ENCODE data around the gene SESN1.
"Not testable (repeated sequence)": the region's sequence is repeated elsewhere in the genome, so short reads cannot be mapped to it uniquely, and the experiment has no call there.

Gene SESN1

GRCh38 chr6:109093732-109094415 lies 772 bp downstream of the SESN1 start:
- DNase-seq = peak; percentile 10

GRCh38 chr6:109092074-109092473 lies 2.6 kb downstream of the SESN1 start:
- peak; percentile 21 for DNase-seq

- peak; percentile 51 for DNase-seq
These were observed 3.2 kb downstream of the SESN1 start for GRCh38 chr6:109091314-109092024.

- DNase-seq = no peak
These were observed 5.7 kb downstream of the SESN1 start for GRCh38 chr6:109088995-109089394.

GRCh38 chr6:109087661-109088264 lies 6.9 kb downstream of the SESN1 start:
- DNase-seq = peak; percentile 42

GRCh38 chr6:109084146-109084545 lies 10.5 kb downstream of the SESN1 start:
- not testable (repeated sequence) for DNase-seq

- no peak for DNase-seq
These were observed 11.0 kb downstream of the SESN1 start for GRCh38 chr6:109083657-109084056.

GRCh38 chr6:109082188-109082577 lies 12.5 kb downstream of the SESN1 start:
- DNase-seq = peak; percentile 77

- DNase-seq = no peak
These were observed 13.0 kb downstream of the SESN1 start for GRCh38 chr6:109081516-109082187.

GRCh38 chr6:109081026-109081425 lies 13.6 kb downstream of the SESN1 start:
- DNase-seq = no peak

- DNase-seq = no peak
These were observed 14.7 kb downstream of the SESN1 start for GRCh38 chr6:109079981-109080380.

- DNase-seq = no peak
These were observed 18.3 kb downstream of the SESN1 start for GRCh38 chr6:109076377-109076776.

- no peak for DNase-seq
These were observed 18.7 kb downstream of the SESN1 start for GRCh38 chr6:109075934-109076333.

- DNase-seq = no peak
These were observed 20.6 kb downstream of the SESN1 start for GRCh38 chr6:109074133-109074415.

- peak; percentile 73 for DNase-seq
These were observed 21.1 kb downstream of the SESN1 start for GRCh38 chr6:109073344-109074132.

- DNase-seq = no peak
These were observed 23.3 kb downstream of the SESN1 start for GRCh38 chr6:109071125-109071917.

- DNase-seq = peak; percentile 73
These were observed 24.9 kb downstream of the SESN1 start for GRCh38 chr6:109069746-109070145.

GRCh38 chr6:109062767-109063352 lies 31.8 kb downstream of the SESN1 start:
- no peak for DNase-seq

GRCh38 chr6:109062216-109062615 lies 32.4 kb downstream of the SESN1 start:
- no peak for DNase-seq

GRCh38 chr6:109060571-109060970 lies 34.1 kb downstream of the SESN1 start:
- peak; percentile 38 for DNase-seq

GRCh38 chr6:109059571-109060021 lies 35.0 kb downstream of the SESN1 start:
- peak; percentile 76 for DNase-seq

GRCh38 chr6:109059153-109059552 lies 35.5 kb downstream of the SESN1 start:
- DNase-seq = peak; percentile 64

Data from inflammatory macrophage treated with lipopolysaccharide for 4 hours (primary cell).